ENCODE data around the gene PRKN. TPM values are rescaled to one million over a fixed set of nuclear protein-coding genes. Genes with fewer than 3 reads are reported as not detected.

The PRKN gene
- total RNA-seq, 1 experiment from 2014 or later, result 0.95 TPM

DNA sequence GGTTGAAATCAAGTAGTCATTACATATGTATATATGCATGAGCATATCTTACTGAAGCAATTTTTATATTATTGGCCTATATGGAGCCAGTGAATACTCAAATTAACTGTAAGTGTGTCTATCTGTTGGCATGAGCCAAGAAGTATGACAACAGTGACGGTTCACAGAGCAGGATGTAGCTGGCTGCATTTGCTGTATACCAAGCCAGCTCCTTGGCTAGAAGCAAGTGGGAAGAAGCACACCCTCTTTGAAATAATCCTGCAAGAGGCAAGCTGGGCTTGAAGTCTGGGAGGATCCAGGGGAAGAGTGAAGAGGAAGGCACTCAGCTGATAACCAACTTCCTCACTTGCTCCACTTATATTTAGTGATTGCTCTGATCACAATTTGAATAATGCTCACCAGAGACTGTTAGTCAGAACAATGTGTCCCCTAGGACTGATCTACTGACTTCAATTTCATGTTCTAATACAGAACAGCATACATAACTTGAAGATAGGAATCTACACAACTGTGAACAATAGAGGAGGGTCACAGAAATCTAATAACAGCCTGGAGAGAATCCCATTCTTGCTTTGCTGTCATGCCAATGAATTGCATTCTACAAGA is 497.3 kb downstream of the PRKN start:
- in situ Hi-C loops (cut with HindIII; ENCODE audit: low pct_unique_long_range_greater_than_20kb, low sequenced_read_pairs), result no loop called here

DNA sequence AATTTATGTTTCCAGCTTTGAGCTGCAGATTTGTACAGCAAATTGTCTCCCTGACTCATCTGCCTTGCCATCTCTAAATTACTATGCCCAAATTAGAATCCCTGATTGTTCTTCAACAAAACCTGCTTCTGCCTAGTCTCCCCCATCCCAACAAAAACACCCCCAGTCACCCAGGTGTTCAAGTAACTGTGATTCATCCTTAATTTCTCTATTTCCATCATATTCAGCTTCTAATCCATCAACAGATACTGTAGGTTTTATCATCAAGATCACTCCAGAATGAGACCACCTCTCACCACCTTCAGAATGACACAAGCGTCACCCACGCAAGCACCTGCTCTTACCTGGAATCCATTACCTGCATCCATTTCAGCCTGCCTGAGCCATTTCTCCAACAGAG is 498.5 kb downstream of the PRKN start:
- DNase-seq (ENCODE audit: low read depth, low spot score), result no peak
- in situ Hi-C loops (cut with HindIII; ENCODE audit: low pct_unique_long_range_greater_than_20kb, low sequenced_read_pairs), result no loop called here

More for the DNA sequence above, 497.3 kb downstream of the PRKN start:
- no peak for DNase-seq (ENCODE audit: low read depth, low spot score)

DNA sequence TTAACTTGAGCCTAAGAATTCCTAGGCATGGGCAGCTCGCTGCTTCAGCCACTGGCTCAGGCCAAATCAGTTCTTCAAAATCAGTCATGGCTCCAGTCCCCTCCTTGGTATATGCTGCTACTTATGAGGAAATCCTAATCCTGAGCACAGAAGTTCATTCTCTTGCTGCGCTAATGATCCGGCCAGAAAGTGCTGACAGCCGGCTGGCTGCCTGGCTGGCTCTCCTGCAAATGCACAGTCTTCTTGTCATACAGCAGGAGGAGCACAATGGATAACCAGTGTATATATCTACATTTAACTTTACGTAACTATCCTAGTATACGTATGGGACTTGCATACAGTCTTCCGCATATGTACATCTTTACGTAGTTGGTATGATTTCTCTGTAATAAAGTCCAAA is 500.8 kb downstream of the PRKN start:
- in situ Hi-C loops (cut with HindIII; ENCODE audit: low pct_unique_long_range_greater_than_20kb, low sequenced_read_pairs), result no loop called here

DNA sequence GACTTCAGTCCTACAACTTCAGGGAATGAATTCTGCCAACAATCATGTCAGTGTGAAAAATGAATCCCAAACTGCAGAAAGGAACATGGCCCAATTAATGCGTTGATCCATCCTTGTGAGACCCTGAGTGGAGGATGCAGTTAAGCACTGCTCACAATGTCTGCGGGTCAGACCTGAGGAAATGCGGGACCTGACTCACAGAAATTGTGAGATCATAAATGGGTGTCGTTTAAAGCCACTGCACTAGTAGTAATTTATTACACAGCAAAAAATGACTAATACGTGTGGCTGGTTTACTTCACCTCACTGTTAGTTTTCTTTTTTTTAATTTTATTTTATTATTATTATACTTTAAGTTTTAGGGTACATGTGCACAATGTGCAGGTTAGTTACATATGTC is 505.0 kb downstream of the PRKN start:
- no peak for DNase-seq (ENCODE audit: low read depth, low spot score)
- in situ Hi-C loops (cut with HindIII; ENCODE audit: low pct_unique_long_range_greater_than_20kb, low sequenced_read_pairs), result no loop called here

More for the DNA sequence above, 500.8 kb downstream of the PRKN start:
- DNase-seq (ENCODE audit: low read depth, low spot score), result no peak

DNA sequence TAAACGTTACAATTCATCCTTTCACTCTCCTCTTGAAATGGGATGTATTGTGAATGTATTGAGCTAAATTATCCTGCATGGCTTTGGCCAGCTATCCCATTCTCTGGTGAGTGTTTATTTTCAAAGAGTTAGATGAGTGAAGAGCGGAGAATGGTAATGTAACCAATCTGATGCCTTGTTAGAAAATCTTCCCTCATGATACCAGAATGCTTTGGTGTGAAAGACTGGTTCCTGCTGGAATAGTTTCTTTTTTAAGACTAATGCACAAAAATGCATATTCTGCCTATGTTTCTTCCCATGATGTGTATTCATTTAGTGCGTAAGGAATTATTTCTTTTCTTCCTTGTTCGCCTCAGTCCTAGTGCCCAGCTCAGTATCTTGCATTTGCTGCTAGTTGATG is 506.7 kb downstream of the PRKN start:
- DNase-seq (ENCODE audit: low read depth, low spot score), result no peak
- in situ Hi-C loops (cut with HindIII; ENCODE audit: low pct_unique_long_range_greater_than_20kb, low sequenced_read_pairs), result no loop called here

DNA sequence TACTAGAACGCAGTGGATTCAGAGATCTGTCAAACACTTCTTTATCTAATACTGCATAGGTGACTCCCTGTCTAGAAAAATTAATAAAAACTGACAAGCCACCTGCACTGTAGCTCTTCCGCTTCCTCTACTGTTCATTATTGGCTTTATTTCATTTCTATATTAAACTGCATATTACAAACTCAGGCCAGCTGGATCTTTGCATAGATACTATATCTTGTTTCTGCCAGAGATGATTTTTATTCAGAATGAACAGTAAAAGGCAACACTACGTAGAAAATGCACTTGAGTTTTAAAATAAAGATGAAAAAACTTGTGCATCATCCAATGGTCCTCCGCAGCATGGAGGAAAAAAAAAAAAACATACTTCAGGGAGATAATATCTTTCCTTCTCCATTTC is 508.3 kb downstream of the PRKN start:
- in situ Hi-C loops (cut with HindIII; ENCODE audit: low pct_unique_long_range_greater_than_20kb, low sequenced_read_pairs), result no loop called here
- no peak for DNase-seq (ENCODE audit: low read depth, low spot score)

DNA sequence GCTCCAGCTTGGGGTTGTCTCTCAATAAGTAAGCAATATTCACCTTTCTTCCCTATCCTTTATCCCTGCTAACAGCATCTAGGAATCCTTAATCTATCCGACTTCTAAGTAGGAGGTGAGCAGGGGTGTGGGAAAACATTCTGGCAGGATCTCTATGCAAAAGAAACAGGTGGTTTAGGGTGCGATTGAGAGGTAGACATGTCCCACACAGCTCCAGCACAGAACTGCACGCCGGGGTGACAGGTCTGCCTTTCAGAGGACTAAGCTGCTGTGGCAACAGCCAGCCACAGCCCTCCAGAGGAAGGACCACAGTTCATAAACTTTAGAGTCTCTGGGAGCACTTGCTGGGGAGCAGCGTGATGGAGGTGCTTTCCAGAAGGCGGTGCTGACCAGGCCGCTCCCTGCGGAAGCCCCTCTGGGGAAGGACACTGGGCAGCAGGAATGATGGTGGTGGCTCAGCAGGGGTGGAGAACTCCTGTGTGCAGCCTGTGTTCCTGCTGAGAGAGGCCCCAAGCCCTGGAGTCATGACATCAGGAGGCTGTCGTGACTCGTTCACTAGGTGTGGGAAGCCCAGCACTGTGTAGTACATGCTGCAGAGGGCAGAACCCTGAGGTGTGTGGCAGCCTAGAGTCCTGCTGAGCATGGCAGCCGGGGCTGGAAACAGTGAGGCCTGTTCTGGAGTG is 509.6 kb downstream of the PRKN start:
- DNase-seq (ENCODE audit: low read depth, low spot score), result no peak

DNA sequence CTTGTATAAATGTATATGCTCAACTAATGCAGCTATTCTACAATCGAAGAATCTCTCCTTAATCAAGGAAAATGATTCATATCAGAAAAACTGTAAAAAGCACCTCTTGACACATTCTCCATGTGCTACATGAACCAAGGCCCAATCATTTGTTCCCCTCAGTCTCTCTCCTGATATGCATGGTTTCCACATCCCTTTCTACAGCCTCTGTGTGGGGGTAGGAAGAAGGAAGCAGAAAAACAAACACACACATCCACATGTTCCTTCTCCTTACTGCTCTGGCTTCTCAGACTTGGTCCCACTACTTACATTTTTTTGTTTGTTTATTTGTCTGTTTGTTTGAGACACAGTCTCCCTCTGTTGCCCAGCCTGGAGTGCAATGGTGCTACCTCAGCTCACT is 510.5 kb downstream of the PRKN start:
- DNase-seq (ENCODE audit: low read depth, low spot score), result no peak
- in situ Hi-C loops (cut with HindIII; ENCODE audit: low pct_unique_long_range_greater_than_20kb, low sequenced_read_pairs), result no loop called here

More for the DNA sequence above, 509.6 kb downstream of the PRKN start:
- in situ Hi-C loops (cut with HindIII; ENCODE audit: low pct_unique_long_range_greater_than_20kb, low sequenced_read_pairs), result no loop called here

DNA sequence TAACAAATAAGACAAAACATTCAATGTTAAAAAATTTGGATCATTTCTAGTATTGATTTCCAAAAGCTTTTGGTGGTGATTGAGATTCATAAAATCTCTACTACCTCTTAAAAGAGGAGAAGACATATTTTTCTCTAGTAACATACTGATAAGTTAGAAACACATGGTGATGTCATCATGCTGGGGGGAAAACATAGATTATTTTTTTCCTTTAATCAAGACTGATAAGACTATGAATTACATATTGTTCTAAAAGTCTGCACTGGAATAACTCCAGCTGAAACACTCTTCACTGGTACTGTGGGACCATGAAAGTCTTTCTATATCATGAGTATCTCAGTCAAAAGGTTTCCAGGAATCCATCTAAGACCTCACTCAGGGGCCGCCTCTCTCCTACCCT is 515.8 kb downstream of the PRKN start:
- in situ Hi-C loops (cut with HindIII; ENCODE audit: low pct_unique_long_range_greater_than_20kb, low sequenced_read_pairs), result no loop called here
- no peak for DNase-seq (ENCODE audit: low read depth, low spot score)

DNA sequence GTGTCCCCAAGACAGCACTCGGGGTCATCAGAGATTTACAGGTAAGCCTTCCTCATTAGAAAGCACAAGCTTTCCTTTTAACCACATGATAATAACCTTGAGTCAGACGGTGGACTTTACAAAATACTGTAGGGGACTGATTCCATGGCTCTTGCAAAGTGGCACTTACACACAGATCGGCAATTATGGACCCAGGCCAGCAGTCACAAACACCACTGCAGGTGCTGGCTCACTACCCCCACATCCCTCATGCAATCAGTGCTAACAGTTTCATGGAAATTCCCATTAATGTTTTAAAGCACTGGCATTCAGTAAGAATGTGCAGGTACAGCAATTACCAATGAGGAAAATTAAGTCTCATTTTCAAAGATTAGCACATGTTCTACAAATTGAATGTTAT is 516.5 kb downstream of the PRKN start:
- no peak for DNase-seq (ENCODE audit: low read depth, low spot score)
- in situ Hi-C loops (cut with HindIII; ENCODE audit: low pct_unique_long_range_greater_than_20kb, low sequenced_read_pairs), result no loop called here

DNA sequence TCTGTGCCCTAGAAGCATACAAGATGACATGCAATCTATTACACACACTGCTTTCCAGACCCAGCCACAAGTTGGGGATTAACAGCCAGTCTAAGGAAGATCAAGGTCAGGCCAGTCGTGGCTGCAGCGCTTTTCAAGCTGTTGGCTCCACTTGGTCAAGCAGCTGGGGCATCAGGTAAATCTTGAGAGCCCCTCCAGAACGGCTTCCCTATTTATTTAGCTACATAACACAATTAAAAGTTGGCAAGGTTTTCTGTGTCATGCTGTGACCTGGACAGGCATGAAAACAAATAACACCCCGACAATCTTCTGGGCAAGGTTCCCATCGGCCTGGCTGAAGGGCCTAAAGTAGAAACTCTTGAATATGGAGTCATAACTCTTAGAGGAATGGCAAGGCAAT is 524.3 kb downstream of the PRKN start:
- no peak for DNase-seq (ENCODE audit: low read depth, low spot score)

DNA sequence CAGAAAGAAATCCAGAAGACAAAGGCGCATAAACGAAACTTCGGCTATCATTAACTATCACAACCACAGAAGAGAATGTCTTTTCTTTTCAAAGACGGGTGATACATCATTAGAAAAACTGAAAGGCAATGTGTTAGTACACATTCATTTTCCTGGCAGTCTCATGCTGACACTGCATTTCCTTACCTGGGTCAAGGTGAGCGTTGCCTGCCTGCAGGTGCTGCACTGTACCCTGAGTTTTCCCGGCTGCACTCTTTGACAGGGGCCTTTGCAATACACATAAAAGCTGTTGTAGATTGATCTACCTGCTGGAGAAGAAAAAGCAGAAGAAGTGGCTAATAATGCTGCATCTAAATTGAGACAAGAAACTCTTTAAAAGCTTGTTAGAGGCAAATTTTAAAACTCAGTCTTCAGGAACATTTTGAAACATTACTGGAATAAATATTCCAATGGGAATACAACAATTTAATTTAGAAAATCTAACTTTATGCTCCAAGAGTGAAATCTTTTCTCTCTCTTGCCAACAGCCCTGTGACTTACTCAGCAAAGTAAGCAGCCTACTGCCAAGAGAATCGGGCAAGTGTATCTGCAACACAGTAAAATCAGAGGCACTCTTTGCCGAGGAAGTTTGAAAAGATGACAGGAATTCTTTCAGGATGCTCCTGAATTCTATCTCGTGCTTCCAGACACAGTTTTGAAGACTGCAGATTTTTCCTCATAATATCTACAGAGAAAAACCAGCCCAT is 526.4 kb downstream of the PRKN start:
- DNase-seq (ENCODE audit: low read depth, low spot score), result no peak
- in situ Hi-C loops (cut with HindIII; ENCODE audit: low pct_unique_long_range_greater_than_20kb, low sequenced_read_pairs), result no loop called here

More for the DNA sequence above, 524.3 kb downstream of the PRKN start:
- in situ Hi-C loops (cut with HindIII; ENCODE audit: low pct_unique_long_range_greater_than_20kb, low sequenced_read_pairs), result no loop called here

DNA sequence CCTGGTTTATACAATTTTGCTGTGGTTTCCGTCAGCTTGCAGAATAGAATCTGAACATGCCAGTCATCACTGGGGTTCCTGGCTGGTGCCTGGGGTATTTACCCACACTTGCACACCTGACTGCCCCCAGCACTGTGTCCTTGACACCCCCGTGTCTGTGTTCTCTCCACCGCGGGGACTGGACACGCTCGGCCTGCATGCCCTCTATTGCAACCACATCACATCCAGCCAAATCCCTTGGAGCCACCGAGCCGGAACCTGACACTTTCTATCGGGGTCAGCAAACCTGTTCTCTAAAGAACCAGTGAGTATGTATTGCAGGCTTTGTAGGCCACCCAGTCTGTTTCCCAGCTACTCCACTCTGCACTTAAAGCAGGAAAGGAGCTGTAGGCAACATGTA is 527.5 kb downstream of the PRKN start:
- in situ Hi-C loops (cut with HindIII; ENCODE audit: low pct_unique_long_range_greater_than_20kb, low sequenced_read_pairs), result no loop called here
- no peak for DNase-seq (ENCODE audit: low read depth, low spot score)

DNA sequence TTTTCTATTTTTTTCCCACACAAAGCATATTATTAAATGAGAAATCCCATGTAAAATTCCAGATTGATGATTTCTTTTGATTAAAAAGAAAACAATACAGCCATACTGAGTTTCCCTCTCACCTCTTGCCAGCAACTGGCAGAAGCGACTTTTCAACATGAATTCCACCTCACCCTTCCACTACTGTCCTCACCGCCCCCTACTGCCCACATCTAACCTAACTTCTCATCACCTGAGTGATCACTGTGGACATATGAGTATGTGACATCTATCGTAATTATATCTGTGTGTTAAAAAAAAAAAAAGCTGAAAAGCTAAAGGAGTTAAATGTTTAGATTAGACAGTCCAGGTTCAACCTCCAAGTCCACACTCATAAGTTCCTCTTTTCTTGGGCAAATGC is 528.6 kb downstream of the PRKN start:
- peak; percentile 3 for DNase-seq (ENCODE audit: low read depth, low spot score)
- in situ Hi-C loops (cut with HindIII; ENCODE audit: low pct_unique_long_range_greater_than_20kb, low sequenced_read_pairs), result no loop called here

DNA sequence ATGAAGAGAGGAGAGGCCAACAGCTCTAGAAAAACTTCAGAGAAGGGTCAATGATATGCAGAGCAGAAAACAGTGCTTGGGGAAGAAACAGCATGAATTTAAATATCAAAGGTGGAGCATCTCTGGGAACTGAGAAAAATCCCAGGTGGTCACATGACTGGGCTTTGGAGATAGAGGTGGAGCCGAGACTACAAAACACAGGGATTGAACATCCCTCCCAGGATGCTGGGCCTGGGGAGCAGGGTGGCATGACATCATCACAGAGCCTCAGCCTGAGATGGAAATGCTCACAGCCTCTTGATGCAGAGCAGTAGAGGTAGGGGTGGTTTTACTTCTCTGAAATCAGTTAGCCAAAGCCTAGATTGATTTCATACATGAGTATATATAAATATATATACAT is 529.5 kb downstream of the PRKN start:
- in situ Hi-C loops (cut with HindIII; ENCODE audit: low pct_unique_long_range_greater_than_20kb, low sequenced_read_pairs), result no loop called here
- no peak for DNase-seq (ENCODE audit: low read depth, low spot score)

DNA sequence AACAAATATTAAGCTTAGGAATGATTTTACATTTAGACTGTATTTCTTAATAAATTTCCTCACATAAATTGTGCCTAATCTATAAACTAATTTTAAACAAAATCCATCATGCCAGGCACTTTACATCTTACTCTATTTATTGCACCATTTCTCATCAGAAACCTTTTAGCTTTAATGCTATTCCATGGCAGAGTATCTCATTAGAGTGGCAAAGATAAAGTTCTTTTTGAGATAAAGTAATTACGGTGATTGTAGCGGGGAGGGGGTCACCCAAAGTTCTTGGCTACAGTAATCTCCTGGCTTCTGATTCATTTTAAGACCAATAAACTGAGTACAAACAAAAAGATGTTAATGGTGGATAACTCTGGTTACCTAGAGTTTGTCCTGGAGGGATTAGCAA is 532.1 kb downstream of the PRKN start:
- in situ Hi-C loops (cut with HindIII; ENCODE audit: low pct_unique_long_range_greater_than_20kb, low sequenced_read_pairs), result no loop called here
- DNase-seq (ENCODE audit: low read depth, low spot score), result no peak

DNA sequence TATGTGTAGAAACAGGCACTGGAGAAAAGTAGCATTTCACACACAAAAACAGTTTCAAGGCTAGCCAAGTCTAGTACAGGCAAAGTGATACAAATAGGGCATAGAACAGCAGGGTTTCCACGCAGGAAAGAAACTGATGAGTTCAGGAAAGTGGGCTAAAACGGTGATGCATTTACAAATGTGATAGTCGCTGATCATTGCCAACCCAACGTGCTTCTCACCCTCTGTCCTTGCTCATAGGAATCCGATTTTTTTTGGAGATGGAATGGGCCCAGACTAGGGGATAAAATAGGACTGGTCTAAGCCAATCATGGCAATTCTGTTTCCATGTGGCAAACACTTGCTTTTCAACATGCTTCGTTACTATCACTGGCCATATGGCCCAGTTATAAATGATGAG is 536.6 kb downstream of the PRKN start:
- in situ Hi-C loops (cut with HindIII; ENCODE audit: low pct_unique_long_range_greater_than_20kb, low sequenced_read_pairs), result no loop called here
- DNase-seq (ENCODE audit: low read depth, low spot score), result no peak

DNA sequence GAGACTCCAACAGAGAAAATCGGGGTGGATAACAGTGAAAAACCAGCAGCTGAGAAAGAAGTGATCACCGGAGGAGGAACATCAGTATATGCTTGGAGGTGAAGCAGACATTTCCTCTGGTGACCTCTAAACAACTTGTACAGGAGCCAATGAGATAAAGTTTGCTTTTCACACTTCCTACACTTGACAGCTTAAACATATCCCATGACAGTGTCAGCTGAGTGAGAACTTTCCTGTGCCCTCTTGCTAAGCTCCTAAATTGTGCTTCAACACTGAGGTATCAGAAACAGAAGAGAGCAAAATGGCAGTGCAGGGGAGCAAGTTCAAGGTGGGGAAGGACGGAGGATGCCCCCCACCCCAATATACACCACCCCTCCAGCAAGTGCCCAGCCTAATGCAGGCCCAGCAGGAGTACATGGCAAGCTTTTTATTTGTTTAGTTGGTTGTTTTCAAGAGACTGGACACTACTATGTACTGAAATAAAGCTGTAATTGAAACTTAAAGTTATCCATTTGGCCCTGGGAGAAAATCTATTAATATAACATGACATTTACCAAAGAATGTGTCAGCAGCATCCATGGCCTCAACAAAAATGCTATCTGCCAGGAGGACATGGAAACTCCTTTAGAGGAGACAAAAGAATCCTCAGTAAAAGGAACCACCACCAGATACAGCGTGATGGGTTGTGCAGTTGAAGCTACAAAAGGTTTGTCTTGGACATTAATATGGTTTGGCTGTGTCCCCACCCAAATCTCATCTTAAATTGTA is 540.2 kb downstream of the PRKN start:
- DNase-seq (ENCODE audit: low read depth, low spot score), result no peak
- in situ Hi-C loops (cut with HindIII; ENCODE audit: low pct_unique_long_range_greater_than_20kb, low sequenced_read_pairs), result no loop called here
